Mucosa of descending colon (tissue), 3 donors: ENCODE measurements around the gene MGAT3. TPM values are rescaled to one million over a fixed set of nuclear protein-coding genes. Genes with fewer than 3 reads are reported as not detected.

Experiments used
- ATAC-seq: fragments of 200-7000 bp; cut with Tn5 transposase; one replicate; pipeline ENCODE4 v1.9.1; 2020; ENCODE audit warnings: mild to moderate bottlenecking, moderate library complexity
- DNase-seq, 3 donors: peaks; one replicate each; pipeline ENCODE4 v3.0.0-alpha.2; 2020
- H3K36me3 ChIP-seq: fragments of 200-600 bp; one replicate; pipeline ENCODE4 v1.8.0; 2021; ENCODE audit warnings: low read depth, mild to moderate bottlenecking
- H3K4me1 ChIP-seq: fragments of 200-600 bp; one replicate; pipeline ENCODE4 v1.8.0; 2021; ENCODE audit warnings: low read depth, mild to moderate bottlenecking
- H3K4me3 ChIP-seq: fragments of 200-600 bp; one replicate; pipeline ENCODE4 v1.8.0; 2021; ENCODE audit warnings: mild to moderate bottlenecking
- H3K9me3 ChIP-seq: fragments of 200-600 bp; one replicate; pipeline ENCODE4 v1.8.0; 2021; ENCODE audit warnings: mild to moderate bottlenecking
- intact Hi-C, 2 donors: fragments of 100-400 bp; cut with DNase I in 1 of 2; cut with micrococcal nuclease in 1 of 2; formaldehyde crosslinking; loops; one replicate each; pipeline versions ENCODE4 v1.11.0 to v1.11.1; 2022; cut with DNase I, micrococcal nuclease
- total RNA-seq, 3 donors: library from RNA; stranded (reverse); fragmentation: NEBNext Ultra II Directional in 2 of 3; extraction: Animal tissue kit (Norgen Biotek cat#: 25700) in 2 of 3; gene quantifications; one replicate each; pipeline versions ENCODE4 v1.2.1 to v1.2.4, GENCODE V29; 2021 to 2023
- TF ChIP-seq, protein P1 (sequence below): fragments of 200-600 bp; IDR thresholded peaks from one replicate; pipeline ENCODE4 v1.8.0; 2022; ENCODE audit warnings: antibody characterized with exemption, mild to moderate bottlenecking
- donor health status: DM: no; HTN: no; CAD: no; lungs with moderate emphysema.
- donor health status: DM: no; HTN: no; CAD: no.
- donor health status: DM: no; HTN: yes; CAD: no.

The MGAT3 gene
- total RNA-seq, 3 donors from 2014 or later = 5.1 to 8.5 (median 6.5) TPM

DNA sequence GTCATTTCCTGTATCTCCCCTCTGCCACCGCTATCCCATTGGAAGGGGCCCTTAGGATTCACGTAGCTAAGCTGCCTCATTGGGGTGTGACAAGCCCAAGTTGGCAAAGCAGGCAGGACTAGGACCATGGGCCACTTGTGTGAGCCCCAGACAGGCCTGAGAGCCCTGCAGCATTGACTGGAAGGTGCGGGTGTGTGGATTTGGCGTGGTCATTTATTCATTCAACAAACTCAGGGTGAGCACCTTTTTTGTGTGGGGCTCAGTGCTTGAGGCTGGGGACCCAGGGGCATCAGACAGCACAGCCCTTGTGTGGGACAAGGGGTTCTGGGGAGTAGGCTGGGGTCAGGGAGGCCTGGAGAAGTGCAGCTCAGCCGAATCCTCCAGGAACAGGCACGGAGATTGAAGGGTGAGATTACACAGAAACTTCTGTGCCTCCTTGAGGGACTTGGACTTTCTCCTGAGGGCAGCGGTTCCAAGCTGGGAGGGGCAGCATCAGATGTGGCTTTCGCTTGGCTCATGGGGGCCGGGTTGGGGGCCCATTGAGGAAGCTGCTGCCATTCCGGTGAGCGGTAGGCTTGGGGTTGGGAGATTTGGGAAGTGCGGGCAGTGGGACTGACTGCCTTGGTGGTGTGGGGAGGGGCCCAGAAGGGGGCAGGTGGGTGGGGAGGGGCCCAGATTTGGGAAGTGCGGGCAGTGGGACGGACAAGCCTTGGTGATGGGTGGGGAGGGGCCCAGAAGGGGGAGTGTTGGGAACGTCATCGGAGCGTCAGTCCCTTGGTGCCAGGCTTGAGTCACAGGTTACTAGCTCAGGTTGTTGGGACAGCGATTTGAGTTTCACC is 11.9 kb downstream of the MGAT3 start:
- H3K4me1 ChIP-seq = peaks cover 19% of the 10 kb centered on the region
- intact Hi-C loops = no loop called here
- H3K36me3 ChIP-seq = no peaks in the 10 kb centered on the region
- H3K4me3 ChIP-seq = no peak overlapping the region
- ATAC-seq (no peak), DNase-seq (no peak)
- H3K9me3 ChIP-seq = no peaks in the 10 kb centered on the region
- TF ChIP-seq, protein P1, sequence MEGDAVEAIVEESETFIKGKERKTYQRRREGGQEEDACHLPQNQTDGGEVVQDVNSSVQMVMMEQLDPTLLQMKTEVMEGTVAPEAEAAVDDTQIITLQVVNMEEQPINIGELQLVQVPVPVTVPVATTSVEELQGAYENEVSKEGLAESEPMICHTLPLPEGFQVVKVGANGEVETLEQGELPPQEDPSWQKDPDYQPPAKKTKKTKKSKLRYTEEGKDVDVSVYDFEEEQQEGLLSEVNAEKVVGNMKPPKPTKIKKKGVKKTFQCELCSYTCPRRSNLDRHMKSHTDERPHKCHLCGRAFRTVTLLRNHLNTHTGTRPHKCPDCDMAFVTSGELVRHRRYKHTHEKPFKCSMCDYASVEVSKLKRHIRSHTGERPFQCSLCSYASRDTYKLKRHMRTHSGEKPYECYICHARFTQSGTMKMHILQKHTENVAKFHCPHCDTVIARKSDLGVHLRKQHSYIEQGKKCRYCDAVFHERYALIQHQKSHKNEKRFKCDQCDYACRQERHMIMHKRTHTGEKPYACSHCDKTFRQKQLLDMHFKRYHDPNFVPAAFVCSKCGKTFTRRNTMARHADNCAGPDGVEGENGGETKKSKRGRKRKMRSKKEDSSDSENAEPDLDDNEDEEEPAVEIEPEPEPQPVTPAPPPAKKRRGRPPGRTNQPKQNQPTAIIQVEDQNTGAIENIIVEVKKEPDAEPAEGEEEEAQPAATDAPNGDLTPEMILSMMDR = no peak

DNA sequence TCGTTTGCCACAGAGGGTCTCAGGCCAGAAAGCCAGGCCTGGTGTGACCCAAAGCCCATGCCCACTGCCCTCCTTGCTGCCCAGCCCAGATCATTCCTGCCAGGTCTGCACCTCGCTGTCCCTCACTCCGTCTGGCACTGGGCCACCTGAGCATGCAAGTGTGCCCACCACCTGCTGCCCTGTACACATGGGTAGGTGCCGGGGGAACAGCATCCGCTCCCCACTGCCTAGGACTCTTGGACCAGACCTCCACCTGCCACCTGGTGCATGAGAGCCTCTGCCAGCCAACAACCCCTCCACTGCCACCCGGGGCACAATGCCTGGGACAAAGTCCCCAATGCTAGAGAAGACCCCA is 12.5 kb downstream of the MGAT3 start:
- intact Hi-C loops = no loop called here
- DNase-seq = no peak
- Histone ChIP-seq H3K9me3 (no peaks in the 10 kb centered on the region), H3K36me3 (no peaks in the 10 kb centered on the region), H3K4me1 (peaks cover 25% of the 10 kb centered on the region), H3K4me3 (no peak overlapping the region)
- no peak for ATAC-seq
- TF ChIP-seq, protein P1 = no peak

DNA sequence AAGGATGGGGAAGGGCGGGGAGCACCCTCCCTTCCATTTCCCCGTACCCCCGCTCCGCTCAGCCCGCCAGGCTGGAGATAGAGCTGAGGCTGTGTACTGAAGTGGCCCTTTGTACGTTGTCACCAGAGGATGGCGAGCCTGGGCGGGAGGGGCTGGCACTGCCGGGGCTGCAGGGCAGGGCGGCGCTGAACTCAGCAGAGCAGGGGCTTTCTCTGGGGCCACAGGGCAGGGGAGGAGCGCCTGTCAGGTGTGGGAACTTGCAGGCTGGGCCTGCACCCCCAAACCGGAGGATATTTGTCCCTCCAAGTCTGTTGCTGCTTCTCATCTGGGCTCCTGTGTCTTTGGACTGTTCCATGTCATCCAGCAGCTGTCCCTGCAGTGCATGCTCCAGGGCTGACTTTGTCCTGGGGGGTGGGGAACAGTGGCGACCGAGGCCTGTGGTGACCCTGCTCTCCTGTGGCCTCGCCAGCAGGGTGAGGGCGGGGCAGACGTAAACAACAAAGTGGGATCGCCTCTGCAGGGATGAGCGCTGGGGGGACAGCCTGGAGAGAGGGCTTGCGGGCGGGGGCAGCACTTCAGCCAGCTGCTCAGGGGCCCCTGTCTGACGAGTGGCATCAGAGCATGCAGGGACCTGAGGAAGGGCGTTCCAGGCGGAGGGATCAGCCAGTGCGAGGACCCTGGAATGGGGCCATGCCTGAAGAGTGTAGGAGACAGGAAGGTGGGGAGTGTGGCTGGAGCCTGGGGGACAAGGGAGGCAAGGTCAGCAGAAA is 13.1 kb downstream of the MGAT3 start:
- Histone ChIP-seq H3K9me3 (no peaks in the 10 kb centered on the region), H3K36me3 (no peaks in the 10 kb centered on the region), H3K4me1 (peaks cover 31% of the 10 kb centered on the region), H3K4me3 (no peak overlapping the region)
- TF ChIP-seq, protein P1 = no peak
- DNase-seq (no peak), ATAC-seq (no peak)
- intact Hi-C loops = no loop called here

DNA sequence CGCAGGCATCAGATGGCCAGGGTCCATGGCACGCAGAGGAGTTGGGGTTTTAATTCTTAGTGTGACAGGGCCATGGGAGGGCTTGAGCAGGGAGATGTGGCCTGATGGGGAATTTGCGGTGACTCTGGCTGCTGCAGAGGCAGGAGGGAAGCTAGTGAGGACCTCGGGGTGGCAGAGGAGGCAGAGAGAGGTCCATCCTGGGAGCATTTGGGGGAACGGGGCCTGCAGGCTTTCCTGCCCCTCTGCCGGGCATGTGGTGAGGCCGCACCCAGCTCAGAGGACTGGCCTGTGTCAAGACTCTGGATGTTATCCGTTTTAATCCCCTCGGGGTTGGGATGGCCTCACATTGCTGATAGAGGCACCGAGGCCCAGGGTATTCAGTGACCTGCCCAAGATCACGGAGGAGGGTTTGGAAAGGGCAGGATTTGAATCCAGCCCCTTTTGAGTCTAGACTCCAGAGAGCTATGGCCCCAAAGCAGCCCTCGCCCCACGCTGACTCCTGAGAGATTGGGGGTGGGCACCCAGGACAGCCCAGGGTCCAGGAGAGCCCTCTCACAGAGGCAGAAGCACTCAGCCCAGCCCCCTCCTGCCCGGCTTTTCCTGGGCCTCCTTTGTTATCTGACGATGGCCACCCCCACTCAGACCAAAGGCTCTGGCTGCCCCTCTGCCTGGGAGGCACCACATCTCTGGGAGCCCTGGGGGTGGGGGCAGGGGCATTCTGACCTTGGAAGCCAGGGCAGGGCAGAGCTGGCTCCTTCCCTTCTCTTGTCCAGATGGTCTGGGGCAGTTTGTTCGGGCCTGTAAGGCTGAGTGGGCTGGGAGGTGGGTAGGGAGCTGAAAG is 13.9 kb downstream of the MGAT3 start:
- TF ChIP-seq, protein P1 = no peak
- ATAC-seq (no peak), DNase-seq (no peak)
- Histone ChIP-seq H3K4me3 (no peak overlapping the region), H3K4me1 (peaks cover 37% of the 10 kb centered on the region), H3K9me3 (no peaks in the 10 kb centered on the region), H3K36me3 (no peaks in the 10 kb centered on the region)
- intact Hi-C loops = no loop called here

DNA sequence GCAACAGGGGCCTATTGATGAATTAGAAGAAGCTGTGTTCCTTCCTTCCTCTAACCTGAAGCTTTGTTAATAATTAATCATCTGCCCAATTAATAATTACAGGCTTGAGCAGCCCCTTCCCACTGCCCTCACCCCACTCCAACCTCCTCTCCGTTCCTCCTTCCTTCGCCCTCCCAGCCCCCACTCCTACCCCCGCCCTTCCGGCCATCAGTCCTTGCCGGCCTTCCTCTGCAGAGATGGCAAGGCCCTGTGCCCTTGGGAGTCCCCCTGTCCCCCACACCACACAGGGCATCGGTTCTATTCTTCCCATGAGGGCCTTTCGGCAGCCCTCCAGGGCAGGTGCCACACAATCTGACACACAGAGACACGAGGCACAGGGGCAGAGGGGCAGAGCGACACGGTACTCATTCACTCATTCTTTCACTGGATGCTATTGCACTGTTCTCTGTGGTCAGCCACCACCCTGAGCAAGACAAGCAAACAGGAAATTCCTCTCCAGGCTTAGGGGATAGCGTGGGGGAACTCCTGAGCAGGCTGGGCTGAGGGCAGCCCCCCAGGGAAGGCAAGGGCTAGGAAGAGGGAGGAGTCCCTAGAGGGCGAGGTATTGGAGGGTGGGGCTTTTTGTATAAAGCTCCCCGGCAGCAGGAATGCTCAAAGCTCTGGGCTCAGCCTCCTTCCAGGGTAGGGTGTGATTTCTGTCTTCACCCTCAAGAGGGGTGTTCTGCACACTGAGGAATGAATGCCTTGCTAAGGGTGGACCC is 14.7 kb downstream of the MGAT3 start:
- TF ChIP-seq, protein P1 = no peak

More for the DNA sequence above, 14.7 kb downstream of the MGAT3 start:
- DNase-seq (no peak), ATAC-seq (peak; percentile 16)
- Histone ChIP-seq H3K4me3 (no peak overlapping the region), H3K36me3 (no peaks in the 10 kb centered on the region), H3K4me1 (peaks cover 37% of the 10 kb centered on the region), H3K9me3 (no peaks in the 10 kb centered on the region)
- intact Hi-C loops = no loop called here
